NCI-H748 (cell line): Measurements from ENCODE around the gene PALM3.
"Not testable (repeated sequence)": the region's sequence is repeated elsewhere in the genome, so short reads cannot be mapped to it uniquely, and the experiment has no call there.

Experiments
- DNase-seq: peaks from one replicate; lab custom pipeline; 2025; ENCODE audit not compliant: unreplicated experiment; lab: John Stamatoyannopoulos, UW

PALM3 gene

DNA sequence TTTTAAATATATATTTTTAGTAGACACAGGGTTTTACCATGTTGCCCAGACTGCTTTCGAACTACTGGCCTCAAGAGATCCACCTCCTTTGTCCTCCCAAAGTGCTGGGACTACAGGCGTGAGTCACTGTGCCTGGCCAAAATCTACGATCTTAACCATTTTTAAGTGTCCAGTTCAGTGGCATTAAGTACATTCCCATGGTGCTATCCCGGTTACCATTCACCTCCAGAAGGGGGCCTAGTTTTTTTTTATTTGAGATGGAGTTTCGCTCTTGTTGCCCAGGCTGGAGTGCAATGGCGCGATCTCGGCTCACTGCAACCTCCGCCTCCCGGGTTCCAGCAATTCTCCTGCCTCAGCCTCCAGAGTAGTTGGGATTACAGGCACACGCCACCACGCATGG, 26.7 kb downstream of the PALM3 start:
- not testable (repeated sequence) for DNase-seq

DNA sequence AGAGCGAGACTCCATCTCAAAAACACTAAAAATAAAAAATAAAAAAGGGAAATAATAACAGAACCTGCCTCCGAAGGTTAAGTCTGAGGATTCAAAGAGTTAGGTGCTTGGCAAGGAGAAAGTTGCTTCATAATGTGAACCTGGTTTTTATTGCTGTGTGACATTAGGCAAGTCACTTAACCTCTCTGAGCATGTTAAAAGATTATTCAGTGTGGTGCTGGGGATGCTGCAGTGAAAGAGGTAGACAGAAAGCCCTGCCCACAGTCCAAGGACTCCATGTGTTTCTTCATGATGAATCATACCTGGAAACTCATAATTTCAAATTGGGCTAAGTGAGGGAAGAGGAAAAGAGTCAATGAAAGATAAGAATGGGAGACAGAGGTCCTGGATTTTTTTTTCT, 27.9 kb downstream of the PALM3 start:
- DNase-seq = no peak

DNA sequence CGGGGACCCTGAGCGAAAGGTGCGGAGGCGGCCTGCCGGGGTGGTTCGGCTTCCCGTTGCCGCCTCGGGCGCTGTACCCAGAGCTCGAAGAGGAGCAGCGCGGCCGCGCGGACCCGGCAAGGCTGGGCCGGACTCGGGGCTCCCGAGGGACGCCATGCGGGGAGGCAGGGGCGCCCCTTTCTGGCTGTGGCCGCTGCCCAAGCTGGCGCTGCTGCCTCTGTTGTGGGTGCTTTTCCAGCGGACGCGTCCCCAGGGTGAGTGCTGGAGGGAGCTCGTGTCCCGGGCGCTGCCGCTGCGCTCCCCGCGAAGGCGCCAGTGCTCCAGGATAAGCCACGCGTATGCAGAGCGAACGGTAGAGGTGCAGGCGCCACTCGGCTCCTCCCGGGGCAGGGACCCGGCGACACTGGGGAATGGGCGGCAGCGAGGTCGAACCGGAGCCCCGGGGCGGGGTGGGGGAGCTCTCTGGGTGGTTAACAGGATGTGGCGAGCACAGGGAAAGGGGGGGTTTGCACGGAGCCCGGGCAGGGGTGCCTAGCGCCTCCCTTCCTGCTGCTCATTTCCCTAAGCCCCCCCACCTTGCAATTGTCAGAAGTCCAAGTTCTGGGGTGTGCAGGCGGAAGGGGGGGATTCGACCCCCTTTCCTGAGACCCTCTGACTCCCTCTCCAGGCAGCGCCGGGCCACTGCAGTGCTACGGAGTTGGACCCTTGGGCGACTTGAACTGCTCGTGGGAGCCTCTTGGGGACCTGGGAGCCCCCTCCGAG, 30.0 kb downstream of the PALM3 start, which contains the start of gene IL27RA:
Gene IL27RA (plus strand): TSS at position 44 of the 762 bp plus-strand sequence. CDS start 111 bp downstream, at position 155.
- peak; percentile 61 for DNase-seq

DNA sequence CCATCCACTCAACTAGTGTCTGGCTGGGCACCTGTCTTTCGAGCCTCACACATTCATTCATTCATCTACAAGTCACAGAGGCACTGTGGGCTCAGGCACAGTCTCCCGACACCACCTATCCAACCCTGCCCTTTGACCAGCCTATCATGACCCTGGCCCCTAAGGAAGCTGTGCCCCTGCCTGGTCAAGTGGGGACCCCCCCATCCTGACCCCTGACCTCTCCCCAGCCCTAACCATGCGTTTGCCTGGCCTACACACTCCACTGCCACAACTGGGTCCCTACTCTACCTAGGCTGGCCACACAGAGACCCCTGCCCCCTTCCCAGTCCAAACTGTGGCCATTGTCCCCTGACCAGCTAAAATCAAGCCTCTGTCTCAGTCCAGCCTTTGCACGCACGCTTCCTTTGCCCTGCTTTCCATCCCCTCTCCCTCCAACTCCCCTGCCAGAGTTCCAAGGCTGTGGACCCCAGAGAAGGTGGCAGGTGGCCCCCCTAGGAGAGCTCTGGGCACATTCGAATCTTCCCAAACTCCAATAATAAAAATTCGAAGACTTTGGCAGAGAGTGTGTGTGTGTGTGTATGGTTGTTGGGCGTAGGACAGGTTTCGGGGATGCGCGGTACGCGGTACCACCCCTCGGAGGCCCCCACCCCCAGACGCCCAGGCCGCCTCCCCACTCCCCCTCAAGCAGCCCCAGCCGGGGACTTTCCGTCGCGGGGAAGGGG, 30.7 kb downstream of the PALM3 start:
- DNase-seq = no peak

DNA sequence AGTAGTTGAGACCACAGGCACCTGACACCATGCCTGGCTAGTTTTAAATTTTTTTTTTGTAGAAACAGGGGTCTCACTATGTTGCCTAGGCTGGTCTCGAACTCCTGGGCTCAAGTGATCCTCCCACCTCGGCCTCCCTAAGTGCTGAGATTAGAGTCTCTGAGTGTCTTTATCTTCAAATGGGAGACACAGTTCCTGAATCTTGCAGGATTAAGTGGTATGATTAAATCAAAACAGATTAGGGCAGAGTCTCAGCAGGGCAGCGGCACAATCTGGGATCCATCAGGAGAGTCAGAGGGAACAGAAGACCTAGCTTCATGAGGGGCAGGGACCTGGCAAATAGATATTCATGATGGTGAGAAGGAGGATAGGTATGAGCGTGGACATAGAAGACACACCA, 33.0 kb downstream of the PALM3 start:
- DNase-seq = no peak

DNA sequence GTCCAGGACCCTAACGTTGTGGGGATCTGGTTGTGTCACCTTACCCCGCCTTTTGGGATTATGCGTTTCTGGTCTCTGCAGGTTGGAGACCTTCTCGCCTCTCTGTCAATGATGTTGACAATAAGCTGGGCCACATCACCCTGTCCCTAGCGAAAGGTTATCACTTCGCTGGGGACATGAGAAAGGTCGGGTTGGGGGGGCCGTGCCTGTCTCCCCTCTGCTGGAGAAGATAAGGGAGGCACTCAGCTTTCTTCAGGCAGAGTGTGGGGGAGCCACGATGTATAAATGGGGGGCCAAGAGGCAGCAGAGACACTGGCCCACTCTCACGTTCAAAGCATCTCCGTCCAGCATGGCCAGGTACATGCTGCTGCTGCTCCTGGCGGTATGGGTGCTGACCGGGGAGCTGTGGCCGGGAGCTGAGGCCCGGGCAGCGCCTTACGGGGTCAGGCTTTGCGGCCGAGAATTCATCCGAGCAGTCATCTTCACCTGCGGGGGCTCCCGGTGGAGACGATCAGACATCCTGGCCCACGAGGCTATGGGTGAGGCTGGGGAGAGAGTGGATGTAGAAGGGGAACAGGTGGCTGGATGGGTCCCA, 33.9 kb downstream of the PALM3 start, which contains the start of gene RLN3:
Gene RLN3 (plus strand): TSS at position 293 of the 595 bp plus-strand sequence. CDS start 57 bp downstream, at position 350.
- no peak for DNase-seq

DNA sequence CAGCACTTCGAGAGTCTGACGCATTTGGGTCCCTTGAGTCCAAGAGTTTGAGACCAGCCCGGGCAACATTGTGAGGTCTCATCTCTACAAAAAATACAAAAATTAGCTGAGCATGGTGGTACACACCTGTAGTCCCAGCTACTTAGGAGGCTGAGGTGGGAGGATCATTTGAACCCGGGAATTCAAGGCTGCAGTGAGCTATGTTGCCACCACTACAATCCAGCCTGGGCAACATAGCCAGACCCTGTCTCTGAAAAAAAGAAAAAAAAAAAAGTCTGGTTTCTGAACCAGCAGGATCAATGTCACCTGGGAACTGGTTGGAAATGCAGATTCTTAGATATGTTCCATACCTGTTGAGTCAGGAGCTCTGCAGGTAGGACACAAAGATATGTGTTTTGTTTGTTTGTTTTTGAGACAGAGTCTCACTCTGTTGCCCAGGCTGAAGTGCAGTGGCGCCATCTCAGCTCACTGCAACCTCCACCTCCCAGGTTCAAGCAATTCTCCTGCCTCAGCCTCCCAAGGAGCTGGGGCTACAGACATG, 35.2 kb downstream of the PALM3 start:
- DNase-seq = not testable (repeated sequence)

DNA sequence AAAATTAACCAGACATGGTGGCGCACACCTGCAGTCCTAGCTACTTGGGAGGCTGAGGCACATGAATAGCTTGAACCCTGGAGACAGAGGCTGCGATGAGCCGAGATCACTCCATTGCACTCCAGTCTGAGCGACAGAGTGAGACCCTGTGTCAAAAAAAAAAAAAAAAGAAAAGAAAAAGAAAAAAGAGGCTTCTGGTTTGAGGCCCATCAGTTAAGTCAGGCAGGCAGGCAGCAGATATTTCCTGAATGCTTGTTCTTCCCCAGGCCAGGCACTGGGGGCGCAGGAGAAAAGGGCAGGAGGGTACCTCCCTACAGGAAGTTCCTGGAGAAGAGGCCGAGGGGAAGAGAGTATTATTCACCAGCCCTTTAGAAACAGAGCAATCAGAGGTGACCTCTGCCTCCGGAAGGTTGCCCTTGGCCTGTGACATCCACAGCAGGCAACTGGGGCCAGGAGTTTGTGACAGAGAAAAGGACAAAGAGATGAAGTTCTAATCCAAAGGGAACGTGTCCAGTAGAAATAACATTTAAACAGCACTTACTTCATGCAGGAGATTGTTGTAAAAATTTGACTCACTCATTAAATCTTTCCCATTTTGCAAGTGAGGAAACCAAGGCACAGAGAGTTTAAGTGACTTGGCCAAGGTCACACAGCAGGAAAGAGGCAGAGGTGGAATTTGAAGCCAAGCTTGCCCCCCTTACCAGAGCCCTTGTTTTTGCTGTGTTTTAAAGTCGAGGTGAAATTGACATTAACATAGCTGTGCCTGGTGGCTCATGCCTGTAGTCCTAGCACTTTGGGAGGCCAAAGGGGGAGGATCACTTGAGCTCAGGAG, 38.3 kb downstream of the PALM3 start:
- no peak for DNase-seq

DNA sequence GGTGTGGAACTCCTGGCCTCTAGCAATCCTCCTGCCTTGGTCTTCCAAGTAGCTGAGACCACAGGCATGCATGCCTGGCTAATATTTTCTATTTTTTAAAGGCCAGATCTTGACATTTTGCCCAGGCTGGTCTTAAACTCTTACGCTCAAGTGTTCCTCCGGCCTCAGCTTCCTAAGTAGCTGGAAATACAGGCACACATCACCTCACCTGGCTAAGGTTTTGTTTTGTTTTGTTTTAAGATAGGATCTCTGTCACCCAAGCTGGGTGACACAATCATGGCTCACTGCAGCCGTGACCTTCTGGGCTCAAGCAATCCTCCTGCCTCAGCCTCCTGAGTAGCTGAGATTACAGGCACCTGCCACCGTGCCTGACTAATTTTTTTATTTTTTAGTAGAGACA, 39.4 kb downstream of the PALM3 start:
- no peak for DNase-seq

DNA sequence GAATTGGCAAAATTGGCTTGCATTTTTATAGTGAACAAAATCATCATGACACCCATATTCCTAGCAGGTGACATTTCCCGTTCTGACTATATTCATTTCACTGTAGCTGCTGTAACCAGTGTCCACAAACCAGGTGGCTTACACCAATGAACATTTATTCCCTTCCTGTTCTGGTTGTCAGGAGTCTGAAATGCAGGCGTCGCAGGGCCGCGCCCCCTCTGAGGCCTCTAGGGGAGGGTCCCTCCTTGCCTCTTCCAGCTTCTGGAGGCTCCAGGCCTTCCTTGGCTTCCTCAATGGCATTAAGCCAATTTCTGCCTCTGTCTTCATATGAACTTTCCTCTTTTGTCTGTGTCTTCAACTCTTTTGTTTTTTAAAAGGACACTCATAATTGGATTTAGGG, 40.4 kb downstream of the PALM3 start:
- DNase-seq = no peak

DNA sequence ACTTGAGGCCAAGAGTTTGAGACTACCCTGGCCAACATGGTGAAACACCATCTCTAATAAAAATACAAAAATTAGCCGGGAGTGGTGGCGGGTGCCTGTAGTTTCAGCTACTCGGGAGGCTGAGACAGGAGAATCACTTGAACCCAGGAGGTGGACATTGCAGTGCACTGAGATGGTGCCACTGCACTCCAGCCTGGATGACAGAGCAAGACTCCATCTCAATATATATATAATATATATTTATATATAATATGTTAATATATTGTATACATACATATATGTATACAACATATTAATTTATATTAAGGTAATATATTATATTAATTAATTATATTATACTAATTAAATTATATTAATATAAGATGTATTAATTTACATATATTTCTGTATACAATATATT, 42.1 kb downstream of the PALM3 start:
- not testable (repeated sequence) for DNase-seq

DNA sequence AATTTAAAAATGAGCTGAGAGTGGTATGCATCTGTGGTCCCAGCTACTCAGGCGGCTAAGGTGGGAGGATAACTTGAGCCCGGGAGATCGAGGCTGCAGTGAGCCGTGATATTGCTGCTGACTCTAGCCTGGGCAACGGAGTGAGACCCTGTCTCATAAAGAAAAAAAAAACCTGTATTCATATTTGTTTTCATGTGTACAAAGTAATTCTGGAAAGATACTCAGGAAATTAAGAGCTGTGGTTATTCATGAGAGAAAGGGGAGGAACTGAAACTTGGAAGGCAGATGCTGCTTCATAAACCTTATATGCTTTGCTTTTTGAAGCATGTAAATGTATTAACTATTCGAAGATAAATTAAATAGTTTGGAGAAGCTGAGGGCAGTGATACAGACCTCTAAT, 42.8 kb downstream of the PALM3 start:
- no peak for DNase-seq

DNA sequence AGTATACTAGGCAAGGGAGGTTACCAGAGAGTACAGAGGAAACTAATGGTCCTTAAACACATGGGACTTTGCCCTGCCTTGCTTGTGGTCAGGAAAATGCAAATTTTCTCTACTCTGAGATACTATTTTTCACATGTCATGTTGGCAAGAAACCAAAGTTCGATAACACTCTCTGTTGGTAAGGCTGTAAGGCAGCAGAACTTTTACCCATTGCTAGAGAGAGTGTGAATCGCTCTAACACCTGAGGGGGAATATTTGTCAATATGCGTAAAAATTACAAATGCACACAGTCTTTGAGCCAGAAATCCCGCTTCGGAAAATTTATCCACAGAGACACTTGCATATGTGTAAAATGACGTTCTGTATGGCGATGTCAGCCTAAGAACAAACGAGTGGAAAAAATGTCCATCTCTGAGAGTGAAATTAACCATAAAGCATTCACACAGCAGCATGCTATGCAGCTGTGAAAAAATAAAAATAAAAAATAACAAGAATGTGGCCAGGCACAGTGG, 46.3 kb downstream of the PALM3 start:
- no peak for DNase-seq

DNA sequence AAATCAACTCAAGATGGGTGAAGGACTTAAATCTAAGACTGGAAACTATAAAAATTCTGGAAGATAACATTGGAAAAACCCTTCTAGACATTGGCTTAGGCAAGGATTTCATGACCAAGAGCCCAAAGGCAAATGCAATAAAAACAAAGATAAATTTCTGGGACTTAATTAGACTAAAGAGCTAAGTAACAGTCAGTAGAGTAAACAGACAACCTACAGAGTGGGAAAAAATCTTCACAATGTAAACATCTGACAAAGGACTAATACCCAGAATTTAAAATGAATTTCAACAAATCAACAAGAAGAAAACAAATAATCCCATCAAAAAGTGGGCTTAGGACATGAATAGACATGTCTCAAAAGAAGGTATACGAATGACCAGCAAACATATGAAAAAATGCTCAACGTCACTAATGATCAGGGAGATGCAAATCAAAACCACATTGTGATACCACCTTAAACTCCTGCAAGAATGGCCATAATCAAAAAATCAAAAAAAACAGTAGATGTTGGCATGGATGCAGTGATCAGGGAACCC, 49.4 kb downstream of the PALM3 start:
- no peak for DNase-seq

DNA sequence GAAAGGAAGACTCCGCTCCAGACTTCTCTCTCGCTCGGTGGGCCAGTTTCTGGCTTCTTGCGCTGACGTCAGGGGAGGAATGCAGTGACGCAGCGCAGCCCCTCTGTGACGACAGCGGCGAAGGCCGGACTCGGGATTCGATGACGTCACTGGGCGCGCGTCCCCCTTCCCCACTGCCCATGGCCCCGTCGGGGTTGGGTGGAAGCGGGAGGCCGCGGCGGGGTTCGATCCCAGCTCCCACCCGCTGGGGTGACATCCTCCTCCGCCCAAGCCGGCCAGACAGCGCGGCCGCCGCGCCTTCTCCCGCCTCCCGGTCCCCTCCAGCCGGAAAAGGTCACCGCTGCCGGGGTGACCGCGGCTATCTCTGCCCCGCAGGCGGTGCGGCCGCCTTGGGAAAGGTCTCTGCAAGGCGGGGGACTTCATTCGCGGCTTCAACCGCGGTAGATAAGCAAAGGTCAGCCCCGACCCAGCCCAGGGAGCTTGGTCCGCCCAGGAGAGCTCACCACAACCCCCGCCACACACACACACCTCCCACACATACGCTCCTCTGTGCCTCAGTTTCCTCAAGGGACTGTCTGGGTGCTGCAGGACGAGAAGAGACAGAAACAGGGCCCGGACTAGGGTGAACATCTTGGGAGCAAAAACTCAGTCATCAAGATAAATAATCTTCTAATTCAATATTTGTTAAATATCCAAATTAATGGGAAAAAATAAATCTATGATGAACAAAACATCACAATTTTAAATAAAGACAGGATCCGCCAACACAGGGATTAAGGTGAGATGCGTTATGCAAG, 54.9 kb downstream of the PALM3 start:
- peak; percentile 93 for DNase-seq

DNA sequence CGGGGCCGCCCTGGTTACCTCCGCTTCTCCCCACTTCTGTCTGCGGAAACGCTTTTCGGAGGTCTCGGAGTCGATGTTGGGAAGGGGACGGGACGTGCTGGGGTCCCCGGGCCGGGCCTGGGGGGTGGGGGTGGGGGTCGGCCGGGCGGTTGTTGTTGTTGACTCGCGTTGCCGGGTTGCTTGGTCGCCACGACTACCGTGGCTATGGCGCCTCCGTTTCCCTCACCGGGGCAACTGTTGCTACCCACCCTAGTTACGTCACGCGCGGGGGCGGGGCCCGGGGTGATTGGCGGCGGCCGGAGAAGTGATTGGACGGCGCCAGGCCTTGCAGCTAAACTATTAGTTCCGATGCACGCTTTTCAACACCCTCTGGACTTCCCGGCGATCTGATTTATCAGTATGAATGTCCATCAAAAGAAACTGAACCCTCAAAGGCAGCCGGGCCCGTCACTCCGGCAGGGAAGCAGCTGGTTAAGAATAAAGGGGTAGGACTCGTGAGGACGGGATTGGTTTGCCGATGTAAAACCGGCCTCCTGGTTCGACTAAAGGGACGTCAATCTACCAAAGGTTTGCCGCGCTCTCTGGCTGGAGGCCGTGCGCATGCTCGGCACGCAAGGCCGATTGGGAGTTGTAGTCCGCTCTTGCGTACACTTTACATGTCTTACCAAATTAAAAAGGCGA, 55.7 kb downstream of the PALM3 start, which contains the start of gene RFX1:
Gene RFX1 (minus strand): TSS at position 236 of the 681 bp plus-strand sequence. CDS start 12,477 bp downstream, outside the sequence.
- peak; percentile 99 for DNase-seq

DNA sequence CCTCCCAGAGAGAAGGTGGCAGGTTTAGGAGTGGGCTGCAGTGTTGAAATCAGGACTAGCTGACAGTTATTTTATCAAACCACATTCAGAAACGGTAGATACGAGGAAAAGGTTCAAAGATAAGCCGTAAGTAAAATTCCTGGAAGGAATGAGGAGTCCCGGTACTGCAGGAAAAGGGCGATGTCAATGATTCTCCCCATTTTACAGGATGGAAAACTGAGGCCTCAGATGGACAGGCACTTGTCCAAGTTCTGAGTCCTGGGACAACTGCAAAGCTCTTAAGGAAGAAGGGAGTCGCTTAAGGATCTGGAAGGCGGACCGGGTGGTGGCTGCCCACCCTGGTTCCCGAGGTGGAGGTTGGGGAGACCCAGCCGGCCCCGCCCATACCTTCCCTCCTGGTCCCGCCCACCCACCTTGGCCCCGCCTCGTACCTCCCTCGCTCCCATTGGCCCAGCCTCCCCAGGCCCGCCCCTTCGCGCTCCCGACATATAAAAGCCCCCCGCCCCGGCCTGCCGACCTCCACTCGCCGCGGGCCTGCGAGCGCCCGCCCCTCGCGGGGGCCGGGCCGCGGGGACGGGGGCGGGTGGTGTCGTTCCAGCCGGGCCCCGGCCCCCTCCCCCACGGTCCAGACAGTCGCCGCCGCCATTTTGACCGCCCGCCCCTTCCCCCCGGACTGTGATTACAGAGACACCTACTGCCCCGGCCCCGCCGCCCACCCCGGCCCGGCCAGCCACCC, 56.4 kb downstream of the PALM3 start:
- DNase-seq = peak; percentile 85
